Astrocyte (in vitro differentiated cells and primary cell): ENCODE data around the gene CCDC15. TPM values are rescaled to one million over a fixed set of nuclear protein-coding genes. Genes with fewer than 3 reads are reported as not detected.

ENCODE experiments used
- DNase-seq: peaks from one replicate; pipeline ENCODE4 v3.0.0-alpha.2; 2010; ENCODE audit warnings: low read depth
- FAIRE-seq: peaks from 2 replicates; lab custom pipeline; 2011; peaks lifted over from hg19 to GRCh38; lab: Jason Lieb, UNC
- H2AFZ ChIP-seq: 2 replicates; pipeline ENCODE4 v1.6.0; 2012; ENCODE audit warnings: low read depth, low read length, inconsistent platforms
- H3K27ac ChIP-seq: 2 replicates; pipeline ENCODE4 v1.5.1; 2011; ENCODE audit warnings: low read depth, low read length, inconsistent platforms
- H3K27me3 ChIP-seq: 2 replicates; pipeline ENCODE4 v1.6.0; 2011; ENCODE audit warnings: low read length, inconsistent platforms; ENCODE audit not compliant: insufficient read depth
- H3K36me3 ChIP-seq: 2 replicates; pipeline ENCODE4 v1.5.1; 2011; ENCODE audit warnings: low read length, inconsistent platforms; ENCODE audit not compliant: insufficient read depth
- H3K4me1 ChIP-seq: 2 replicates; pipeline ENCODE4 v1.5.1; 2011; ENCODE audit warnings: low read length, inconsistent platforms; ENCODE audit not compliant: insufficient read depth
- H3K4me2 ChIP-seq: 2 replicates; pipeline ENCODE4 v1.6.0; 2012; ENCODE audit warnings: low read length, inconsistent platforms
- H3K4me3 ChIP-seq: 2 replicates; pipeline ENCODE4 v1.5.1; 2011; ENCODE audit warnings: low read depth, mild to moderate bottlenecking, low read length, inconsistent platforms; ENCODE audit not compliant: insufficient read depth
- H3K79me2 ChIP-seq: 2 replicates; pipeline ENCODE4 v1.6.0; 2012; ENCODE audit warnings: mild to moderate bottlenecking, low read length, inconsistent platforms; ENCODE audit not compliant: insufficient read depth
- H3K9ac ChIP-seq: 2 replicates; pipeline ENCODE4 v1.6.0; 2012; ENCODE audit warnings: mild to moderate bottlenecking, low read length, inconsistent platforms
- H3K9me3 ChIP-seq: 2 replicates; pipeline ENCODE4 v1.5.1; 2012; ENCODE audit warnings: low read depth, mild to moderate bottlenecking, low read length, inconsistent platforms; ENCODE audit not compliant: insufficient read depth
- H4K20me1 ChIP-seq: 2 replicates; pipeline ENCODE4 v1.6.0; 2012; ENCODE audit warnings: low read length, inconsistent platforms; ENCODE audit not compliant: insufficient read depth
- H3K27ac Mint-ChIP-seq: one replicate; pipeline ENCODE4 v1.8.0; 2021; ENCODE audit warnings: mild to moderate bottlenecking, mixed read lengths; ENCODE audit not compliant: unreplicated experiment
- H3K27me3 Mint-ChIP-seq: one replicate; pipeline ENCODE4 v1.8.0; 2021; ENCODE audit warnings: low read depth, mixed read lengths; ENCODE audit not compliant: unreplicated experiment
- H3K36me3 Mint-ChIP-seq: one replicate; pipeline ENCODE4 v1.8.0; 2021; ENCODE audit warnings: low read depth, mixed read lengths; ENCODE audit not compliant: unreplicated experiment
- H3K4me1 Mint-ChIP-seq: one replicate; pipeline ENCODE4 v1.8.0; 2021; ENCODE audit warnings: low read depth, mixed read lengths; ENCODE audit not compliant: unreplicated experiment
- H3K4me3 Mint-ChIP-seq: one replicate; pipeline ENCODE4 v1.8.0; 2021; ENCODE audit warnings: mild to moderate bottlenecking, moderate library complexity, mixed read lengths; ENCODE audit not compliant: unreplicated experiment
- H3K9me3 Mint-ChIP-seq: one replicate; pipeline ENCODE4 v1.8.0; 2021; ENCODE audit warnings: mild to moderate bottlenecking, mixed read lengths; ENCODE audit not compliant: unreplicated experiment
- CTCF ChIP-seq: IDR thresholded peaks from 2 replicates; pipeline ENCODE4 v1.5.1; 2011; ENCODE audit warnings: low read depth, mild to moderate bottlenecking, inconsistent platforms, low read length, moderate library complexity; ENCODE audit not compliant: insufficient read depth
- EZH2 ChIP-seq: IDR thresholded peaks from 2 replicates; pipeline ENCODE4 v1.6.1; 2012; ENCODE audit warnings: mild to moderate bottlenecking, low read length, inconsistent platforms; ENCODE audit not compliant: insufficient read depth
- total RNA-seq: library from RNA; stranded (reverse); gene quantifications from 2 replicates; pipeline ENCODE4 v1.2.1, GENCODE V29; 2021

CCDC15 gene
- total RNA-seq, 1 donor from 2014 or later = 0.75 TPM

GRCh38 chr11:125078516-125079140 is 124.6 kb downstream of the CCDC15 start:
- DNase-seq (no peak), FAIRE-seq (no peak)
- Mint-ChIP-seq H3K27ac (no peak overlapping the region), H3K9me3 (peaks cover 2% of the 10 kb centered on the region), H3K27me3 (peaks cover 35% of the 10 kb centered on the region), H3K4me3 (no peak overlapping the region), H3K4me1 (peaks cover 25% of the 10 kb centered on the region), H3K36me3 (no peaks in the 10 kb centered on the region)
- TF ChIP-seq EZH2 (no peak), CTCF (no peak)
- Histone ChIP-seq H3K4me1 (peaks cover 35% of the 10 kb centered on the region), H3K36me3 (no peaks in the 10 kb centered on the region), H2AFZ (no peak overlapping the region), H4K20me1 (no peaks in the 10 kb centered on the region), H3K79me2 (no peaks in the 10 kb centered on the region), H3K4me3 (no peak overlapping the region), H3K9me3 (no peaks in the 10 kb centered on the region), H3K4me2 (peak overlapping the region; percentile 72), H3K27me3 (no peaks in the 10 kb centered on the region), H3K27ac (peak overlapping the region; percentile 55), H3K9ac (no peak overlapping the region)

GRCh38 chr11:125079151-125079877 is 125.3 kb downstream of the CCDC15 start:
- H3K36me3 ChIP-seq = no peaks in the 10 kb centered on the region
- H3K79me2 ChIP-seq = no peaks in the 10 kb centered on the region
- H3K4me1 ChIP-seq = peaks cover 37% of the 10 kb centered on the region
- DNase-seq (peak; percentile 74), FAIRE-seq (no peak)
- no peak overlapping the region for H3K27ac Mint-ChIP-seq
- H3K27me3 ChIP-seq = no peaks in the 10 kb centered on the region
- H3K4me3 ChIP-seq = no peak overlapping the region
- peaks cover 30% of the 10 kb centered on the region for H3K27me3 Mint-ChIP-seq
- H3K36me3 Mint-ChIP-seq = no peaks in the 10 kb centered on the region
- TF ChIP-seq EZH2 (no peak), CTCF (no peak)
- no peaks in the 10 kb centered on the region for H3K9me3 ChIP-seq
- H4K20me1 ChIP-seq = no peaks in the 10 kb centered on the region
- no peak overlapping the region for H3K4me3 Mint-ChIP-seq
- H3K27ac ChIP-seq = peak overlapping the region; percentile 55
- H3K9me3 Mint-ChIP-seq = peaks cover 2% of the 10 kb centered on the region
- peaks cover 25% of the 10 kb centered on the region for H3K4me1 Mint-ChIP-seq
- H3K4me2 ChIP-seq = peak overlapping the region; percentile 72
- peak overlapping the region; percentile 22 for H3K9ac ChIP-seq
- no peak overlapping the region for H2AFZ ChIP-seq
